Measurements from ENCODE around the gene SDSL.

DNA sequence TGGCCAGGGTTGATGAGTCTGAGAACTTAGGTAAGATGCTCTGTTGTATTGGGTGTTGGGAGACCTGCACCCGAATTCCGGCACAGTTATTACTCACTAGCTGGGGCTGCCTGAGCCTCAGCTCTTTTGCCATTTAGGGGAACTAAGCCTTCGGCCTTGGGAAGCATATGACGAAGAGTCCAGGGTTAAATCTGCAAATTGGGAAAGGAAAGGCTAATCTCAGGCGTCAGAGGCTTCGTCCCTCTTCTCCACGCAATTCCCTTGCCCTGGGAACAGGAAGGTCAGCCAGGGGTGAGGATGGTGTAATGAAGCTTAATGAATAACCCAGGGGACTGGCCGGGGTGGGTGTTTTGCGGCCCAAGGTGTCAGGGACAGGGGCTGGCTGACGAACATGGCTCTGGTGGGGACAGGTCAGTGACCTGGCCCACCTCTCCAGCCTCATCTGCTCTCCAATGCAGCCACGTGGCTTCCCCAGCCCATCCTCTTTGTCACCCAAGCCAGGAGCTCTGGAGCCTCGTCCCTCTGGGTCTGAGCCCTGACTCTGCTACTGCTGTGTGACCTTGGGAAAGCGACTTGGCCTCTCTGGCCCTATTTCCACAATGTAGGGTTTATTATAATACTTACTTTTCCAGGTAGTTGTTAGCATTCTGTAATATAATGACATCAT lies 3.8 kb upstream of the SDSL start:
- no peak for TF ChIP-seq POLR2A (IDR thresholded peaks at IDR 0.05)
- TF ChIP-seq, protein P1, sequence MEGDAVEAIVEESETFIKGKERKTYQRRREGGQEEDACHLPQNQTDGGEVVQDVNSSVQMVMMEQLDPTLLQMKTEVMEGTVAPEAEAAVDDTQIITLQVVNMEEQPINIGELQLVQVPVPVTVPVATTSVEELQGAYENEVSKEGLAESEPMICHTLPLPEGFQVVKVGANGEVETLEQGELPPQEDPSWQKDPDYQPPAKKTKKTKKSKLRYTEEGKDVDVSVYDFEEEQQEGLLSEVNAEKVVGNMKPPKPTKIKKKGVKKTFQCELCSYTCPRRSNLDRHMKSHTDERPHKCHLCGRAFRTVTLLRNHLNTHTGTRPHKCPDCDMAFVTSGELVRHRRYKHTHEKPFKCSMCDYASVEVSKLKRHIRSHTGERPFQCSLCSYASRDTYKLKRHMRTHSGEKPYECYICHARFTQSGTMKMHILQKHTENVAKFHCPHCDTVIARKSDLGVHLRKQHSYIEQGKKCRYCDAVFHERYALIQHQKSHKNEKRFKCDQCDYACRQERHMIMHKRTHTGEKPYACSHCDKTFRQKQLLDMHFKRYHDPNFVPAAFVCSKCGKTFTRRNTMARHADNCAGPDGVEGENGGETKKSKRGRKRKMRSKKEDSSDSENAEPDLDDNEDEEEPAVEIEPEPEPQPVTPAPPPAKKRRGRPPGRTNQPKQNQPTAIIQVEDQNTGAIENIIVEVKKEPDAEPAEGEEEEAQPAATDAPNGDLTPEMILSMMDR (IDR thresholded peaks at IDR 0.05) = no peak
